ENCODE measurements around the gene HTR3D.
"Not testable (repeated sequence)": the region's sequence is repeated elsewhere in the genome, so short reads cannot be mapped to it uniquely, and the experiment has no call there.

Gene HTR3D

GRCh38 chr3:184016169-184016570, 15.4 kb upstream of the HTR3D start:
- no peak for DNase-seq (ENCODE audit: low read depth in 2 of 3, low spot score in 2 of 3)

GRCh38 chr3:184016811-184017671, 14.5 kb upstream of the HTR3D start:
- peak; percentile 13 to 36 (median 28) for DNase-seq (ENCODE audit: low read depth in 2 of 3, low spot score in 2 of 3)

- peak; percentile 56 to 63 (median 63) for DNase-seq (ENCODE audit: low read depth in 2 of 3, low spot score in 2 of 3)
Measured at GRCh38 chr3:184017672-184018423, 13.7 kb upstream of the HTR3D start, which contains the start of gene ABCC5. Gene ABCC5 (minus strand): TSS chr3:184017884. CDS start chr3:184014392, 3,492 bp downstream.

GRCh38 chr3:184018424-184018973, 13.0 kb upstream of the HTR3D start:
- no peak for DNase-seq (ENCODE audit: low read depth in 2 of 3, low spot score in 2 of 3)

- DNase-seq (ENCODE audit: low read depth in 2 of 3, low spot score in 2 of 3) = no peak
Measured at GRCh38 chr3:184022323-184022722, 9.2 kb upstream of the HTR3D start.

- DNase-seq (ENCODE audit: low read depth in 2 of 3, low spot score in 2 of 3) = not testable (repeated sequence)
Measured at GRCh38 chr3:184025256-184025655, 6.3 kb upstream of the HTR3D start.

- not testable (repeated sequence) for DNase-seq (ENCODE audit: low read depth in 2 of 3, low spot score in 2 of 3)
Measured at GRCh38 chr3:184028275-184028890, 3.2 kb upstream of the HTR3D start.

GRCh38 chr3:184029443-184029842, 2.1 kb upstream of the HTR3D start:
- DNase-seq (ENCODE audit: low read depth in 2 of 3, low spot score in 2 of 3) = no peak

- no peak for DNase-seq (ENCODE audit: low read depth in 2 of 3, low spot score in 2 of 3)
Measured at GRCh38 chr3:184030536-184030935, 1.0 kb upstream of the HTR3D start.

GRCh38 chr3:184037816-184038215, 6.3 kb downstream of the HTR3D start:
- no peak for DNase-seq (ENCODE audit: low read depth in 2 of 3, low spot score in 2 of 3)

- DNase-seq (ENCODE audit: low read depth in 2 of 3, low spot score in 2 of 3) = not testable (repeated sequence)
Measured at GRCh38 chr3:184038307-184038706, 6.8 kb downstream of the HTR3D start.

GRCh38 chr3:184039414-184039813, 7.9 kb downstream of the HTR3D start:
- no peak for DNase-seq (ENCODE audit: low read depth in 2 of 3, low spot score in 2 of 3)

GRCh38 chr3:184040010-184040409, 8.5 kb downstream of the HTR3D start:
- no peak for DNase-seq (ENCODE audit: low read depth in 2 of 3, low spot score in 2 of 3)

- no peak for DNase-seq (ENCODE audit: low read depth in 2 of 3, low spot score in 2 of 3)
Measured at GRCh38 chr3:184042617-184043016, 11.1 kb downstream of the HTR3D start.

- no peak for DNase-seq (ENCODE audit: low read depth in 2 of 3, low spot score in 2 of 3)
Measured at GRCh38 chr3:184045995-184046394, 14.5 kb downstream of the HTR3D start.

GRCh38 chr3:184050217-184050847, 18.8 kb downstream of the HTR3D start:
- DNase-seq (ENCODE audit: low read depth in 2 of 3, low spot score in 2 of 3) = no peak

- no peak for DNase-seq (ENCODE audit: low read depth in 2 of 3, low spot score in 2 of 3)
Measured at GRCh38 chr3:184052767-184053166, 21.2 kb downstream of the HTR3D start, which contains the start of gene HTR3C. Gene HTR3C (plus strand): TSS chr3:184053047. CDS start chr3:184053081, 34 bp downstream.

GRCh38 chr3:184058029-184058428, 26.5 kb downstream of the HTR3D start:
- DNase-seq (ENCODE audit: low read depth in 2 of 3, low spot score in 2 of 3) = no peak

- DNase-seq (ENCODE audit: low read depth in 2 of 3, low spot score in 2 of 3) = no peak
Measured at GRCh38 chr3:184059424-184059823, 27.9 kb downstream of the HTR3D start.

- no peak for DNase-seq (ENCODE audit: low read depth in 2 of 3, low spot score in 2 of 3)
Measured at GRCh38 chr3:184062637-184063036, 31.1 kb downstream of the HTR3D start.

- DNase-seq (ENCODE audit: low read depth in 2 of 3, low spot score in 2 of 3) = no peak
Measured at GRCh38 chr3:184066211-184066610, 34.7 kb downstream of the HTR3D start.
